GM19238 (cell line): Measurements from ENCODE around the gene IGF2.

Source experiments
- DNase-seq: peaks from one replicate; pipeline ENCODE4 v3.0.0; 2011; ENCODE audit warnings: low spot score; ENCODE audit not compliant: insufficient read length

The IGF2 gene

DNA sequence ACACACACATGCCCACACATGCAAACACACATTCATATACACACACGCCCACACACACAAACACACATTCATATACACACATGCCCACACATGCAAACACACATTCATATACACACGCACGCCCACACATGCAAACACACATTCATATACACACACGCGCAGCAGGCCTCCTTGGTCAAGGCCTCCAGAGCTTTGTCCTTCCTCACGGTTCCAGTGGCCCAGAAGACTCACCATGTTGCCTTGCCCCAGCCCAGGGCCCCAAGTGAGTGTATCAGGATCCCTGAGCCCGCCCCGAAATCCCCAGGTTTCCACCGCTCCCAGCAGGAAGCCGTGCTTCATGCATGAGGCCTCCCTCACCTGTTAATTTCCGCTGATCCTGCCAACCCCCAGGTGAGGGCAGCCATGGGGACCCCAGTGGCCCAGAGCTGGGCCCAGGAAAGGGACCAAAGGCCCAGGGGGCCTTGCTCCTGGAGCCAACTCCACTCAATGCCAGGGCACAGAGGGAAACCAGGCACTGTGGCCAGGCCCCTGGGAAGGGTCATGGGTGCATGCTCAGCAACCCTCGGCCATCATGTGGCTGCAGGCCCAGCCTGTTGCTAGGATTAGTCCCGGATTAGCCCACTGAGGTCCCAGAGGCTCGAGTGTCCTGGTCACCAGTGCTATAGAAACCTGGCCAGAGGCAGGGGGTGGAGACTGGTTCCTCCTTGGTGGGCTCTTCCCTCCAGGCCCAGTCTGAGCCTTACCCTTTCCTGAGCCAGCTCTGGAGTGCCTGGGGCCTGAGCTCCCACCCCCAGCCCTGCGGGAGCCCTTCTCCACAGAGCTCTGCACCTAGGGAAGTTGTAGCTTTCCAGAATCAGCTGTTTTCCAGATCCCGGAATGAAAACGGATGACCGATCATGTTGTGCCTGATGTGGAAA, 34.4 kb downstream of the IGF2 start:
- no peak for DNase-seq

DNA sequence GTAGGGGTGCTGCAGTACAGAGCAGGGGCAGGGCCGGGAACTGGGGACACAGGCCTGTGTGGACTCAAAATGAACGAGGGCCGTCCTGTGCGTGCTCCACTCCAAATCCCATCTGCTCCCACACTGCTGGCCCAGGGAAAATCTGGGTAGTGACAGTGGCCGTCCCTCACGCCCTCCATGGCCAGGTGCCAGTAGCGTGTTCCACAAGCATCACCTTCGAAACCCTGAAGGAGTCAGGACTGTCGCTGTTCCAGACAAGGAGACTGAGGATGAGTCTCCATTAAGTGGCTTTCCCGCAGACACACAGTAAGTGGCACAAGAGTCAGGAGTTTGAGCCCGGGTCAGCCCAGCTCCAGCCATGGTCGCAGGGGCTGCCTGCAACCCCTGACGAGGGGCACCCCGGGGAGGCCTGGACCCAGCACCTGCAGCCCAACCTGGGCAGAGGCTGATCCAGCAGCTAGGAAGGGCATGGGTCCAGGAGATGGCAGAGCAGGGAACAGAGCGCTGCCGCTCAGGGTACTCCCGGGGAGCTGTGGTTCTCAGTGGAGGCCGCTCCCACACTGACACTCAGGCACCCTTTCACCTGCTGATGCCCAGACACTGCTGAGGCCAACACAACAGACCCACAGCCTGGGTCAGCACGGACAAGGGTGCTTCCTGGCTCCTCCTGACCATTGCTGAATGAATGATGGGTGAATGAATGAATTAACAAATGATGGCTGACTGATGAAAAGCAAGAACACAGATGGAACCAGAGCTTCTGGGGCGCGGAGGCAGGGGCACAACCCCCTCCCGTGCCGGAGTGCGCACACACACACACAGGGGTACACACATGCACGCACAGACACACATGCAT, 35.3 kb downstream of the IGF2 start:
- DNase-seq: no peak

DNA sequence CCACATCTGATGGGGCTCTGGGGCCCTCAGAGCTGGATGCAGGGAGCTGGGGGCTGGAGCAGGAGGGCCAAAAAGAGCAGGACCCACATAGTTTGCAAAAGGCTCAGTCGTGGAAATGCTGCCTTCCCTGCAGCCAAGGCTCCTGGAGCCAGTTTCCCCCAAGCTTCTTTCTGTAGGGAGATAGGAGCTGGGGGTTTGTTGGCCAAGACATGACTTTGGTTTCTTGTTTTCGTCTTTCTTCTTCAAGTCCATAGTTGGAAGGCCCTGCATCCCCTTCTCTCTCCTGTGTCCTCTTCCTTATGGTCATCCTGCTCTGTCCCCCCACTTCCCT, 36.3 kb downstream of the IGF2 start:
- no peak for DNase-seq

DNA sequence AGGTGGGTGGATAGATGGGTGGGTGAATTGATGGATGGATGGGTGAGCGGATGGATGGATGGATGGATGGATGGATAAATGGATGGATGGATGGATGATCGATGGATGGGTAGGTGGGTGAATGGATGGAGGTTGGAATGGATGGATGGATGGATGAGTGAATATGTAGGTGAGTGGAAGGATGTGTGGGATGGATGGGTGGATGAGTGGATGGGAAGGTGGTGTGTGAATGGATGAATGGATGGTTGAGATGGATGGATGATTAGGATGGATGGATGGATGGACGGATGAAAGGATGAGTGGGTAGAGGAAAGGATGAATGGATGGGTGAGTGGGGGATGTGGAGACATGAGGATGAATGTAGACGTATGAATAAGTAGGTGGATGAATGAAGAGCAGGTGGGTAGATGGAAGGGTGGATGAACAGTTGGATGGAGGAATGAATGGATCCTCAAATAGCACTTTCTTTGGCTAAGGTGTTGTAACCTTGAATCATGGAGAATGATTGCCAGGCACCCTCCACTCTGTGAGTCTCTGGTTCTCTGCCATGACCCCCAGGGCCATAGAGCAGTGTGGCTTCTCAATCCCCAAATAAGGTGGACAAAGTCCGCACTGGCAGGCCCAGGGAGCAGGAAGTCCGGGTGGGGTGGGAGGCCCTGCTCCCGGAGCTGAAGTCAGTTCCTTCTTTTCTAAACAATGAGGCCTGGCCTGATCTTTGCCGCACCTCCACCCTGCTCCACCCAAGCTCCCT, 36.9 kb downstream of the IGF2 start:
- no peak for DNase-seq

DNA sequence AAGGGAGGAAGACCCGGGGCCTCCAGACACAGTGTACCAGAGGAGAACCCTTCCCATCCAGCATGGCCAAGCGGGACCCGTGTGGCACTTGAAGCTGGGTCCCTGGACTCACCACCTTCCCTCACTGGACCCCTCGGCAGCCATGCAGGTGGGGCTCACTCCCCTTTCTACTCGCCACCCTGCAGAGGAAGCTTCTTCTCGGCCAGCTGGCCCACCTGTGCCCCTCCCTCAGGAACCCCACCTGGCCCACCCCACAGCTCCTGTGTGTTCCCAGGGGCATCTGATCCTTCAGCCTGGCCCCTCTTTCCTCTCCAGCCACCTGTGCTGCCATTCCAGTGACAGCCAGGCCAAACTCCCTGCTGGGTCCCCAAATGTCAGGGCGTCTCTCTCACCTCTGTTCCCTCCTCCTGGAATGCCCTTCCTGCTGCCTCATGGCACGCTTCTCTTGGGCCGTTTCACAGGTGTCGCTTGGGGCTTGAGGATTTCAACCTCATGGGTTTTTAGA, 38.0 kb downstream of the IGF2 start:
- DNase-seq: no peak

DNA sequence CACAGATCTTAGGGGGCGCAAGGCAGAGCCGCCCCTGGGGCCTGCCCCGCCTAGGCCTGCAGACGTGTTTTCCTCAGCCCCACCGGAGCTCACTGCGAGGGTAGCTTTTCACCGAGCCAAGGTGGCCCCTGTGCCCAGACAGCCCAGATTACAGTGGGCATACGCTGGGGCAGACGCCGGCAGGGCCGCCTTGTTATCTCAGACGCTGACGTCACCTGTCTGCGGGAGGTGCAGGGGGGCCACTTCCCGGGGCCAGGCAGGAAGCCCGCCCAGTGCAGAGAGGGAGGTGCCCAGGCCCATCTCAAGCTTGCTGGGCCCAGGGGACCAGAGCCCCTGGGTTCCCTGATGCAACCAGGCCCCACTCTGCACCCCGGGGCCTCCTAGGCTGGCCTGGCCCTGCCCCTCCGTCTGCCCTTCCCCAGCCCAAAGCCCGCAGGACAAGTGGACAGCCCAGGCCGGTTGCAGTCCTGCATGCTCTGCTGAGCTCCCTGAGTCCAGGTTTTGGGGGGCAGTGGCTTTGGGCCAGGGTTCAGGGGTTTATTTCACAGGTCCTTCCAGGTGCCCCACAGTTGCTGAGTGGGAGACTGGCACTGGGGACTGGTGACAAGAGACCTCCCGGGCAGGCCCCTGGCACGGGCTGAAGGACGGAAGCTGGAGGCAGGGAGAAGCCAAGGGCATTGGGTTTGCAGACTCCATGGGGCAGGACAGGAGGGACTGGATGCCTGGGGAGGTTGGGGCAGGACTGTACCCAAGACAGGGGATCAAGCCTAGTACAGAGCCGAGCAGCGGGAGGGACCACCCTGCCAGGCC, 38.6 kb downstream of the IGF2 start:
- DNase-seq: no peak

DNA sequence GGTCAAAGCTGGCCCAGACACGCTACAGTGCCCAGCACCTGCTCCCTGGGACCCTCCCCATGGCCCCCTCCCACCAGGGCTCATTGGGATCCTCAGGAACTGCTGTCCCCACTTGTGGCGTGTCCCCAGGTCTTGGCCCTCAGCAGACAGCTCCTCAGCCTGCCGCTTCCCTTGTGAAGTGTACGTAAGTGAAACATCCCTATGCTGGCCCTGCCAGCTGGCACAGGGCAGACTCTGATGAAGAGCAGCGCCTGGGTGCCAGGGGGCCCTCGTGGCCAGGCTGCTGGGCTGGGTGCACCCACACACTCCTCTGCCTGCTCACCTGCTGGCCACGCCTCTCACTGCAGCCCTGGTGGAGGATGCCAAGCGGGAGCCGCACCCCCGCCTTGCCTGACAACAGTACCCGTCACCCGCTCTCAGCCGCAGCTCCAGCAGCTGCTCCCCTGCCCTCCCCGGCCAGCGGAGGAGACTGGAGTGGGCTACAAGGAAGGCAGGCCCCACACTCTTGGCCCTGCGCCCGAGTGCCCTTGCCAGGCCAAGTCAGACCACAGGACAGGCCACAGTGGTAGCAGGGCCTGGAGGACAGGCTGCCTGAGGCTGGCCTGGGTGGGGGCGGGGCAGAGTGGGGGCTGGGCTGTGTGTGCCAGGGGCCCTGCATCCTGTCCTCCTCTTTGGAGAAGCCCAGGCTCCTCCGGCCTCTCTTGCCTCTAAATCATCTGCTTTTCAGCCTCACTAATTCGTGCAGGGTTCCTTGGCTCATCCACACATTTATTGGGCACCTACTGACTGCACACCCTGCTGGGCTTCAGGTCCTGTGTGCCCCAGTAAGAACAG, 39.5 kb downstream of the IGF2 start:
- no peak for DNase-seq

DNA sequence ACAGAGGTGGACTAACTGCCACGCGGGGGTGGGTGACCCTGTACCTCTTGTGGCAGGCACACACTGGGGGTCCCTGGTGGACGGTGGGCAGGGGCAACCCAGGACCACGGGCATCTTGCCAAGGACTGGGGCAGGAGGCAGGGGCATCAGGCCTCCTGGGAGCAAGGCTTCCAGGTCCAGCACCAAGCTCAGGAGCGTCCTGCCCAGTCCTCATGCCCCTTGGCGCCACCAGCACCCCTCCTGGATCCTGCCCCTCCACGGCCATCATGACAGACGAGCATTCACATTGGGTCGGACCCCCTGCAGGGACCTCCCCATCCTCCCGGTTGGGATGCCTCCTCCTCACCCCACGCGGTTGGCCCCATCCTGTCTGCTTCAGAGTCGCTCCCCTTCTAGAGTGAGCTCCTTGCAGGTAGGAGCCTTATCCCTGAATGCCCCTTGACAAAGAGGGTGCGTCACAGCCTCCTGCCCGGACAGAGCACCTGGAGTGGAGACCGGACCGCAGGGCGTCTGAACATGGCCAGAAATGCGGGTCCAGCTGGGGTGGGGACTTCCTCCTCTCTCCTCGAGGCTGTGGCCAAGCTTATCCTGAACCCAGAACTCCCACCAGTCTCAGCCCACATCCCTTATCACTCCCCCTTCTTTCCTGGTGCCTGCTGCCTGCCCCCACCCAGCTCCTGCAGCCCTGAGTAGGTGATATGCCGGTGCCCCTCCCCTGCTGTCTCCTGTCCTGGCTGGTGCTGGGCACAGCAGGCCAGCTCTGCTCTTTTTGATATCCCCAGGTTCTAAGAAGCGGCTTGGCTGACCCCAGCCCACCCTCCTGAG, 40.3 kb downstream of the IGF2 start:
- no peak for DNase-seq

DNA sequence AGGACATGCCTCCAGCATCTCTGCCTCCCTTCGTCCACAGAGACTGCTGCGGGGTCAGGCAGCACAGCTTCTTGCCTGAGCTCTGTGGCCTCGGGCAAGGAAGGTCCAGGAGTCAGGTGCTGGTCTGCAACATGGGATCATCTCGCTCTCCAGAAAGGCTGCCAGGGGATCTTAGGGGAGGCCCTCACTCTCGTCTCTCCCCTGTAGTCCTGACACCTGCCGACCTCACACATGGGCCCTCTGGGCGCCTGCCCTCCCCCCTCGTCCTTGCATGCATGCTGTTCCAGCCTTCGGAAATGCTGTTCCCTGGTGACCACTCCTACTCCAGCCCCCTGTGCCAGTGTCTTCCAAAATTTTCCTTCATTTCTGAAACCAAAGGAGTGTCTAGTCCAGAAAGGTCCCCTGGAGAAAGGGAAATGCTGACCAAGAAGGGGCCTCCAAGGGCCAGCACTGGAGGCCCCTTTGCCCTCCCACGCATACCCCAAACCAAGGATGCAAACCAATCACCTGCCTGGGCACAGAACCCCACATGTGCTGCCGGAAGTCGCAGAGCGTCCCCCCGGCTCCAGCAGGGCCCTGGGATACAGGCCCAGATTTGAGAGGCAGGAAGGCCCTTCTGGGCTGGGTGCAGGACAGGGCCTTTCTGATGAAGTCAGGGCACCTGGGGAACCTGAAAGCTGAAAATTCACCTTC, 41.0 kb downstream of the IGF2 start:
- DNase-seq: no peak

DNA sequence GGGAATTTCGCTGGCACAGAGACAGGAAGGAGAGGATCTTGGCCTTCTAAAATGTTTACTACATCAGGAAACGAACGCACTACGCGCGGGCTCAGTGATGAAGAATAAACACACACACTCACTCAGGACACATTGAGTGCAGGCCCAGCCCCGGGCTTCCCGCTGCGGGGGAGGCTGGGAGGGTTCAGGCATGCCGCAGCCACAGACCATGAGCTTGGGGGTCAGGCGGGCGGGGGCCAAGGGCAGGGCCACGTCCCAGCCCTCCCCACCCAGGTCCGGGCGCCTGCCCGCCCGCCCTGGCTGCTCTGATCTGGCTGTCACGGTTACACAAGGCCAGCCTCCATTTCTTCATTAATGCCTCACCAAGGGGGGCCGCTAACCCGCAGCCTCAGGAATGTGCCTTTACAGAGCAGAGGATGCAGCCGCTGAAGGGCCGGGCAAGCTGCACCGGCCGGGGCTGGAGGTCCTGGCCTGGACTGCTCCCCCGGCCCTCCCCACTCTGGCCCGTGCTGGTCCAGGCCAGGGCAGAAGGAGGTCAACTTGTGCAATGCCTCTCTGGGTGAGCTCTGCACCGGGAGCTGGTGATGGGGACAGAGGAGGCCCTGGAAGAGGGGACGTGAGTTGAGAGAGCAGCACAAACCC, 41.7 kb downstream of the IGF2 start:
- DNase-seq: no peak

DNA sequence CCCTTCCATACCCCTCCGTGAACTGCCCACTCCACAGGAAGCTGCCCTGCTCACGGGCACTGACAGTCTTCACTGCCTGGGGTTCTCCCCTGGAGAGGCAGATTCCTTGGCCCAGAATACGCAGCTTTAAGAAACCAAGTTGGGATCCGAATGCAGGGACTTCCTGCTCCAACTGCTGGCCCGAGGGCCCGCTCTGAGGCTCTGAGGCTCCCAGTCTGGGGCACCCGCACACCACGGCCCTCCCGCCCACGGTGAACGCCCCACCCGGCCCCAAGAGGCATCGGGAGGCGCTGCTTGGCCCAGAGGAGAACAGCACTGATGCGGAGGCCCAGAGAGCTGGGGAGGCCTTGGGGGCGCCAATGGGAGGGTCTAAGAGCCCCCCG, 42.3 kb downstream of the IGF2 start:
- DNase-seq: no peak

DNA sequence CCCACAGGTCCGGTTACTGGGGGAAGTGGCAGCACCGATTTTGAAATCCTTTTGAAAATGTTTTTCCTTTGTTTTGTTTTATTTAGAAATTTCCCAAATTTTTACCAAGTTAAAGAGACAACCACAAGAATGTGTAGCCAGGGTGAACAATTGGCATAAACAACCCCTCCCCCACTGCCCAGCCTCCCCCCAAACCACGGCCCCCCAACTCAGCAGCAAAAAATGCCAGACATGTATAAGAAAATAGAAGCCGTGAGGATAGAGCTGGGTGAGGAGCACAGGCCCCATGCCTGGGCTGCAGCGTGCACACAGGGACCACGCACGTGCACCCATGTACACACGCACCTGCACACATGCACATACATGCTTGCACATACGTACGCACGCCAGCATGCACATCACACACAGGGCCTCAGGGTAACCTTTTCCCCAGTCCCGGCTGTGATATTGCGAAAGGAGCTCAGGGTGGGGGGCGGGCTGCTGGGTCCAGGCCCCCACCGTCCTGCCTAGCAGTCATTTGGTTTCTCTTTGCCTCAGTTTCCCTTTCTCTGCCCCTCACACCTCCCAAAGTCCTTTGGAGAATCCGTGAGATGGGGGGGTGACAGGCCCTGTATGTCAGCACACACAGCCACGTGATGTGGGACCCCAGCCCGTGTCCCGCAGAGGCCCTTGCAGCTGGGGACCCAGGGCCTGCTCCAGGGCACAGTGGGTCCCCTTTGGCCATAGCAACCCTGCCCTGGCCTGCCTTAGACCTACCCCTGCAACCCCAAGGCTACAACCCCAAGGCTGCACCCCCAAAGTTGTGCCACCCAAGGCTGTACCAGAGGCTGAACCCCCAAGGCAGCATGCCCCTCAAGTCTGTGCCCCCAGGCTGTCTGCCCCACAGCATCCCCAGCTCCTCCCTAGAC, 42.9 kb downstream of the IGF2 start:
- no peak for DNase-seq

DNA sequence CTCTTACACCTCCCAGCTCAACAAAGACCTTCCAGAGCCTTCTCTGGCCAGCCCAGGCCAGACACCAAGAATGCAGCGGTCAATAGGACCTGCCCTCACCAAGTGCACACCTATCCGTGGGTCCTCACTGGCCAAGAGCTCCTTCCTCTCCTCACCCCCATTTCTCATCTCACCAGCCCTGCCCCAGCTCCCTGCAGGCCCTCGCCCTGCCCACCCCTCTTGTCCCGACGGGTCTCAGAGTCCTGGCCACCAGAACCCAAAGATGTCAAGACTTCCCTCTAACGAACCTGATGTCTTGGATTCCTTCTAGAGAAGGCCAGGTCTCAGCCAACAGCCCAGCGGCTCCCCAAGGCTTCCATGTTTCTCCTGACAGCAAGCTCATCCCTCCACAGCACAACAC, 43.6 kb downstream of the IGF2 start:
- no peak for DNase-seq

DNA sequence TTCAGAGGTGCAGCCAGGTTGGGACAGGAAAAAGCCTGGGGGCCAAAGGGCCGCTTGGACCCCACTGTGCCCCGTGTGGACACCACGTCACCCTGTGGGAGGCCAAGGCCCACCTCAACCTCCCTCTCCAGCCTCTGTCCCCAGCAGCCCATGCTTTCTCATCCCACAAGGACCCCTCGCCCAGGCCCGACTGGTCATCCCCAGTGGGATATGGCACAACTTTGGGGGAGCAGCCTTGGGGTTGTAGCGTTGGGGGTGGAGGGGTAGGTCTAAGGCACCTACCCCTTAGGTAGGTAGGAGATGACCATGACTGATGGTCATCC, 44.0 kb downstream of the IGF2 start:
- no peak for DNase-seq

DNA sequence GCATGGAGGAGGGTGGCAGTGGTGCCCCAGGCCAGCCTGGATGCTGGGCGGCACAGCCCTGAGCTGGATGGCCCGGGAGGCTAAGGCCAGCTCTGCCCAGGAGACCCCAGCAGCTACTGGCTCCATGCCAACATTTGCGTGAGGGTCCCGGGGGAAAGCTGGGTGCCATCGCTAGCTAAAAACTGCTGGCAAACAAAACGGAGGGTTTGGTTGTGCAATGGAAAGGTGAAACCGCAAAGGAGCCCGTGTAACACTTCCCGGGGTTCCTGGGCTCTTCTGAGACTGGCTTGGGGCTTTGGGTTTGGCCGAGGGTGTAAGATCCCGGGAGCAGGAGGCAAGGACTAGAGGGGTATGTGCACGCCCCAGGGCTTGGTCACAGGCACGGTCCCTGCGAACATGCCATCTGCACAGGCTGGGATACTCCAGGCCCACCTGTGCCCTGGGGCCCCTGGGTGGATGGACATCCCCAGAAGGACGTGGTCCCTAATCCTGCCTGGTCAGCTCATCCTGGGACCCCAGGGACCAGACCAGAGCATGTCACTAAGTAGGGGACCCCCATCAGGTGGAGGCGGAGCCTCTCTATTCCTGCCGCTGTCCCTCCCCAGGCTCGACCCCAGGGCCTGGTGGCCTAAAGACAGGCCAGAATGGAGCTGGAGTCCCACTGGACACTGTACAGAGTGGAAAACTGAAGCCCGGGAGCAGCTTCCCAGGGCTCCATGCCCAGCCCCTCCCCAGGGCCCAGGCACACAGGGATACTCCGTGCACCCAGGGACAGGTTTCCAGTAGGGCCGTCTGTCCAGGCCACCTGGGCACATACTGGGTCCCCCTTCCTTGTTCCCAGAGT, 44.6 kb downstream of the IGF2 start:
- no peak for DNase-seq
